ENCODE data around the gene HIC2. TPM values are rescaled to one million over a fixed set of nuclear protein-coding genes. Genes with fewer than 3 reads are reported as not detected.

The HIC2 gene
- total and polyA plus RNA-seq, 10 of the 15 experiments (the other 5 are each of a cell fraction or from before 2014, with no cell fraction given) = 0.11 to 5.0 (median 1.4) TPM

DNA sequence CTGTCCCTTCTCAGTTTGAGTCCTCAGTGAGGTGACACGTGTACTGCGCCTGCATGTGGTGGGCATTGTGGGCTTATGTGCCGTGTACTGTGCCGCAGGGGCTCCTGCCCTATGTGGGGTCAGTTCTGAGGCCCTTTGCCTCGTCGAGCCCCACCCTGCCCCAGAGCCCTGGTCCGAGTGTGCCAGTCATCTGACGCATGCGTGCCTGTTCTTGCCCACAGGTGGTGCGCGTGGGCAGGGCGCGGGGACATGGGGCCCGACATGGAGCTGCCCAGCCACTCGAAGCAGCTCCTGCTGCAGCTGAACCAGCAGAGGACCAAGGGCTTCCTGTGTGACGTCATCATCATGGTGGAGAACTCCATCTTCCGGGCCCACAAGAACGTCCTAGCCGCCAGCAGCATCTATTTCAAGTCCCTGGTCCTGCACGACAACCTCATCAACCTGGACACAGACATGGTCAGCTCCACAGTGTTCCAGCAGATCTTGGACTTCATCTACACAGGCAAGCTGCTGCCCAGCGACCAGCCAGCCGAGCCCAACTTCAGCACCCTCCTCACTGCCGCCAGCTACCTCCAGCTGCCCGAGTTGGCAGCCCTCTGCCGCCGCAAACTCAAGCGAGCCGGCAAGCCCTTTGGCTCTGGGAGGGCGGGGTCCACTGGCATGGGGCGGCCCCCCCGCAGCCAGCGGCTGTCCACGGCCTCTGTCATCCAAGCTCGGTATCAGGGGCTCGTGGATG is 27.7 kb downstream of the HIC2 start:
- H3K27me3 ChIP-seq (replicated peaks in 1 of 2; ENCODE audit: control insufficient read depth in 2 of 2, insufficient read depth in 2 of 2, low read length in 1 of 2) = no peaks in the 10 kb centered on the region
- H3K79me2 ChIP-seq (ENCODE audit: control insufficient read depth, insufficient read depth, low read length) = no peaks in the 10 kb centered on the region
- no peak overlapping the region for H3K4me2 ChIP-seq (ENCODE audit: control insufficient read depth, insufficient read depth)
- H3K27ac ChIP-seq (ENCODE audit: control insufficient read depth, insufficient read depth) = no peak overlapping the region
- DNase-seq (ENCODE audit: low read depth, low spot score) = no peak
- no peak overlapping the region for H2AFZ ChIP-seq (ENCODE audit: control insufficient read depth, low read depth, low read length)
- in situ Hi-C loops (cut with MboI) (no loop called here), intact Hi-C loops (cut with micrococcal nuclease; ENCODE audit: unreplicated experiment) (no loop called here)
- FAIRE-seq = no peak
- ChIA-PET CTCF (no interaction called here), SMC1A (ENCODE audit: uncharacterized antibody, unreplicated experiment) (no interaction called here), RAD21 (ENCODE audit: unreplicated experiment) (no interaction called here), POLR2A (no interaction called here)
- no peak for TF ChIP-seq NR2F1 (conservative IDR thresholded peaks at IDR 0.05)
- no peak for TF ChIP-seq TBL1XR1 (IDR thresholded peaks at IDR 0.05; ENCODE audit: low read depth, low read length)
- no peak for TF ChIP-seq SIX5 (IDR thresholded peaks at IDR 0.05; ENCODE audit: low read depth, low read length, severe bottlenecking)
- no TSS peak for BruUV-seq (replicated peaks)
- H3K4me3 ChIP-seq = no peak overlapping the region
- no peak overlapping the region for H3K9ac ChIP-seq (ENCODE audit: control insufficient read depth, insufficient read depth, low read length)
- no peaks in the 10 kb centered on the region for H3K9me3 ChIP-seq (replicated peaks; ENCODE audit: control insufficient read depth, insufficient read depth, low read length)
- 89% methylated on average over 35 of the region's 35 CpGs for WGBS (ENCODE audit: insufficient coverage, insufficient replicate concordance, low lambda C conversion rate, missing lambda C conversion rate)
- H3K36me3 ChIP-seq (ENCODE audit: control insufficient read depth in 2 of 2, insufficient read depth in 2 of 2, low read length in 1 of 2) = peaks cover 0 to 16% of the 10 kb centered on the region in 2 experiments; a peak in 3 of 4 replicates
- ATAC-seq = no peak
- H4K20me1 ChIP-seq (ENCODE audit: control insufficient read depth, insufficient read depth) = no peaks in the 10 kb centered on the region
- H3K4me1 ChIP-seq (ENCODE audit: control insufficient read depth, insufficient read depth, low read length) = no peaks in the 10 kb centered on the region

DNA sequence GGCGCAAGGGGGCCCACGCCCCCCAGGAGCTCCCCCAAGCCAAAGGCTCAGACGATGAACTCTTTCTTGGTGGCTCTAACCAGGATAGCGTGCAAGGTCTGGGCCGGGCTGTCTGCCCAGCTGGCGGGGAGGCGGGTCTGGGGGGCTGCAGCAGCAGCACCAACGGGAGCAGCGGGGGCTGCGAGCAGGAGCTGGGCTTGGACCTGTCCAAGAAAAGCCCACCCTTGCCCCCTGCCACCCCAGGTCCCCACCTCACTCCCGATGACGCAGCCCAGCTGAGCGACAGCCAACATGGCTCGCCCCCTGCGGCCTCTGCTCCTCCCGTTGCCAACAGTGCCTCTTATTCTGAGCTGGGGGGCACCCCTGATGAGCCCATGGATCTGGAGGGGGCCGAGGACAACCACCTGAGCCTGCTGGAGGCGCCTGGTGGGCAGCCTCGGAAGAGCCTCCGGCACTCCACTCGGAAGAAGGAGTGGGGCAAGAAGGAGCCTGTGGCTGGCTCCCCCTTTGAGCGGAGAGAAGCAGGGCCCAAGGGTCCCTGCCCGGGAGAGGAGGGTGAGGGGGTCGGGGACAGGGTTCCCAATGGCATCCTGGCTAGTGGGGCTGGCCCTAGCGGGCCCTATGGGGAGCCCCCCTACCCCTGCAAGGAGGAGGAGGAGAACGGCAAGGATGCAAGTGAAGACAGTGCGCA is 28.4 kb downstream of the HIC2 start:
- H3K4me2 ChIP-seq (ENCODE audit: control insufficient read depth, insufficient read depth) = no peak overlapping the region
- no peaks in the 10 kb centered on the region for H3K79me2 ChIP-seq (ENCODE audit: control insufficient read depth, insufficient read depth, low read length)
- FAIRE-seq (no peak), ATAC-seq (no peak), DNase-seq (ENCODE audit: low read depth, low spot score) (no peak)
- no peak overlapping the region for H2AFZ ChIP-seq (ENCODE audit: control insufficient read depth, low read depth, low read length)
- CTCF ChIA-PET = no interaction called here
- H3K4me1 ChIP-seq (ENCODE audit: control insufficient read depth, insufficient read depth, low read length) = no peaks in the 10 kb centered on the region
- no peak overlapping the region for H3K4me3 ChIP-seq
- WGBS (ENCODE audit: insufficient coverage, insufficient replicate concordance, low lambda C conversion rate, missing lambda C conversion rate) = 93% methylated on average over 26 of the region's 27 CpGs
- SMC1A ChIA-PET (ENCODE audit: uncharacterized antibody, unreplicated experiment) = no interaction called here
- no peaks in the 10 kb centered on the region for H3K27me3 ChIP-seq (replicated peaks in 1 of 2; ENCODE audit: control insufficient read depth in 2 of 2, insufficient read depth in 2 of 2, low read length in 1 of 2)
- in situ Hi-C loops (cut with MboI) = no loop called here
- peaks cover 0 to 16% of the 10 kb centered on the region in 2 experiments; a peak in 3 of 4 replicates for H3K36me3 ChIP-seq (ENCODE audit: control insufficient read depth in 2 of 2, insufficient read depth in 2 of 2, low read length in 1 of 2)
- H3K9me3 ChIP-seq (replicated peaks; ENCODE audit: control insufficient read depth, insufficient read depth, low read length) = no peaks in the 10 kb centered on the region
- POLR2A ChIA-PET = no interaction called here
- BruUV-seq (replicated peaks) = no TSS peak
- RAD21 ChIA-PET (ENCODE audit: unreplicated experiment) = no interaction called here
- intact Hi-C loops (cut with micrococcal nuclease; ENCODE audit: unreplicated experiment) = no loop called here
- H4K20me1 ChIP-seq (ENCODE audit: control insufficient read depth, insufficient read depth) = no peaks in the 10 kb centered on the region
- H3K27ac ChIP-seq (ENCODE audit: control insufficient read depth, insufficient read depth) = no peak overlapping the region
- no peak for TF ChIP-seq HDAC6 (IDR thresholded peaks at IDR 0.05; ENCODE audit: unreplicated experiment)
- no peak overlapping the region for H3K9ac ChIP-seq (ENCODE audit: control insufficient read depth, insufficient read depth, low read length)

Measured in GM12878 (cell line).